Upper lobe of left lung (tissue), 4 donors: ENCODE results near the gene PALLD.

ENCODE experiments used
- POLR2A ChIP-seq, 4 donors: fragments of 450-650 bp; IDR thresholded peaks; one replicate each; pipeline ENCODE4 v1.5.1; 2016 to 2017; ENCODE audit warnings: antibody characterized with exemption in 4 of 4, mild to moderate bottlenecking in 2 of 4
- TF ChIP-seq, protein P1 (sequence below), 6 experiments: fragments of 450-650 bp in 4 of 6; fragments of 200-600 bp in 2 of 6; sonication (generic) in 2 of 6; IDR thresholded peaks; one replicate each; pipeline ENCODE4 v1.5.1; 2016 to 2019; ENCODE audit warnings: antibody characterized with exemption in 6 of 6

DNA sequence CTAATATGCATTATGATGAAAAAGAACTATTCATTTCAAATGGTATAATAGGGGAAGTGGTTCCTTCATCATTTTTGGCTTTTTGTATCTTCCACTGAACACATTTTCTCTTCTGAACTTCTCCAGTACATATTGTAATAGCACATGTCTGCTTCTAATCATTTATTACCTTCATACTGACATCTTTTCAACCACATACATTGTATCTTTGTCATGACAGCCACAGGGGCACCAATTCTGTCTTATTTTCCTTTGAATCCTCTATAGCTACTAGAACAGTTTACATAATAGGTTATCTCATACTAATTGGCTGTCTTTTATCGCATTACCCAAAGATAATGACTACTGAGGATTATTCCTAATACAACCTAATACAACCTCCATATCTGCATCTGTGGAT lies 37.7 kb downstream of the PALLD start:
- TF ChIP-seq, protein P1, sequence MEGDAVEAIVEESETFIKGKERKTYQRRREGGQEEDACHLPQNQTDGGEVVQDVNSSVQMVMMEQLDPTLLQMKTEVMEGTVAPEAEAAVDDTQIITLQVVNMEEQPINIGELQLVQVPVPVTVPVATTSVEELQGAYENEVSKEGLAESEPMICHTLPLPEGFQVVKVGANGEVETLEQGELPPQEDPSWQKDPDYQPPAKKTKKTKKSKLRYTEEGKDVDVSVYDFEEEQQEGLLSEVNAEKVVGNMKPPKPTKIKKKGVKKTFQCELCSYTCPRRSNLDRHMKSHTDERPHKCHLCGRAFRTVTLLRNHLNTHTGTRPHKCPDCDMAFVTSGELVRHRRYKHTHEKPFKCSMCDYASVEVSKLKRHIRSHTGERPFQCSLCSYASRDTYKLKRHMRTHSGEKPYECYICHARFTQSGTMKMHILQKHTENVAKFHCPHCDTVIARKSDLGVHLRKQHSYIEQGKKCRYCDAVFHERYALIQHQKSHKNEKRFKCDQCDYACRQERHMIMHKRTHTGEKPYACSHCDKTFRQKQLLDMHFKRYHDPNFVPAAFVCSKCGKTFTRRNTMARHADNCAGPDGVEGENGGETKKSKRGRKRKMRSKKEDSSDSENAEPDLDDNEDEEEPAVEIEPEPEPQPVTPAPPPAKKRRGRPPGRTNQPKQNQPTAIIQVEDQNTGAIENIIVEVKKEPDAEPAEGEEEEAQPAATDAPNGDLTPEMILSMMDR (IDR thresholded peaks at IDR 0.05): no peak
- no peak for TF ChIP-seq POLR2A (IDR thresholded peaks at IDR 0.05)
